MM.1S (cell line): ENCODE results near the gene GPX4.

ENCODE experiments used
- EZH2phosphoT487 ChIP-seq: fragments of 300-600 bp; sonication (generic); IDR thresholded peaks from 2 replicates; pipeline ENCODE4 v1.6.1; 2018; ENCODE audit warnings: antibody characterized with exemption, low read length
- TF ChIP-seq, protein P1 (sequence below): fragments of 300-600 bp; sonication (generic); IDR thresholded peaks from 2 replicates; pipeline ENCODE4 v1.5.1; 2016; ENCODE audit warnings: antibody characterized with exemption, low read length, mixed read lengths

DNA sequence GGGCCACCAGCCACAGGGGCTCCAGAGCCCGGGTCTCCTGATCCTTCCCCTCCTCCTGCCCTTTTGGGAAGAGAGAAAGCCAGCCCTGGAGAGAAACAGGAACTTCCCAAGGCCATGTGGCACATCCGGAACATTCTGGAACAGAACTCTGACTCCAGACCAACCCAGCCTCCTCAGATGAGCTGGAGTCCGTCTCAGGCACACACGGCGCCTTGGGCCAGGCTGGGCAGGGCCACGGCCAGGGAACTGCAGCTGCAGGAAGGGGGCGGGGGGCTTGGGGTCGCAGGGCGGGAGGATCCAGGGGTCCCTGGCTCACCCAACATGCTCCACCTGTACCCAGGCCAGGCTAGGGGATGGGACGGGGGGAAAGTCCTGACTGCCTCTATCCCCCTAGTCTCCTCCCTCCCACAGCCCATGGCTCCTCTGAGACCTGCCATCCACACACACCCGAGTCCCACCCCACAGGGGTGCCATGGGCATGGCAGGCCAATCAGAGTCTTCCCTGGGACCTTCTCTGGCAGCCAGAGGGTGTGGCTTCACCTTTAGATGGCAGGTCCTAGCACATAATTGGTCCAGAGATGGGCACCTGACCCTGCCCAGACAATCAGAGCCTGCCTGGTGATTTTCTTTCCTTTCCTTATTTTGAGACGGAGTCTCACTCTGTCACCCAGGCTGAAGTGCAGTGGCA, 47.4 kb downstream of the GPX4 start:
- TF ChIP-seq, protein P1, sequence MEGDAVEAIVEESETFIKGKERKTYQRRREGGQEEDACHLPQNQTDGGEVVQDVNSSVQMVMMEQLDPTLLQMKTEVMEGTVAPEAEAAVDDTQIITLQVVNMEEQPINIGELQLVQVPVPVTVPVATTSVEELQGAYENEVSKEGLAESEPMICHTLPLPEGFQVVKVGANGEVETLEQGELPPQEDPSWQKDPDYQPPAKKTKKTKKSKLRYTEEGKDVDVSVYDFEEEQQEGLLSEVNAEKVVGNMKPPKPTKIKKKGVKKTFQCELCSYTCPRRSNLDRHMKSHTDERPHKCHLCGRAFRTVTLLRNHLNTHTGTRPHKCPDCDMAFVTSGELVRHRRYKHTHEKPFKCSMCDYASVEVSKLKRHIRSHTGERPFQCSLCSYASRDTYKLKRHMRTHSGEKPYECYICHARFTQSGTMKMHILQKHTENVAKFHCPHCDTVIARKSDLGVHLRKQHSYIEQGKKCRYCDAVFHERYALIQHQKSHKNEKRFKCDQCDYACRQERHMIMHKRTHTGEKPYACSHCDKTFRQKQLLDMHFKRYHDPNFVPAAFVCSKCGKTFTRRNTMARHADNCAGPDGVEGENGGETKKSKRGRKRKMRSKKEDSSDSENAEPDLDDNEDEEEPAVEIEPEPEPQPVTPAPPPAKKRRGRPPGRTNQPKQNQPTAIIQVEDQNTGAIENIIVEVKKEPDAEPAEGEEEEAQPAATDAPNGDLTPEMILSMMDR: no peak
- no peak for TF ChIP-seq EZH2phosphoT487
